Stimulated activated CD4-positive, alpha-beta T cell treated with anti-CD3 and anti-CD28 coated beads, Interleukin-12 subunit alpha, Interleukin-12 subunit beta, amount 100 ng/mL, for 4 hours (primary cell): Measurements from ENCODE around the gene OR2V1.
"Not testable (repeated sequence)": the region's sequence is repeated elsewhere in the genome, so short reads cannot be mapped to it uniquely, and the experiment has no call there.

Source experiments
- DNase-seq: peaks from one replicate; pipeline ENCODE4 v3.0.0-alpha.2; 2020

OR2V1 gene

GRCh38 chr5:181130832-181131496, at the start of gene OR2V1:
OR2V1 (minus strand) TSS chr5:181131169; CDS start chr5:181125304, 5,865 bp downstream.
- no peak for DNase-seq

- DNase-seq, result not testable (repeated sequence)
Measured at GRCh38 chr5:181177559-181177958, 46.6 kb upstream of the OR2V1 start.

GRCh38 chr5:181176254-181176952, 45.4 kb upstream of the OR2V1 start:
- DNase-seq, result no peak

- peak; percentile 76 for DNase-seq
Measured at GRCh38 chr5:181173420-181174342, 42.7 kb upstream of the OR2V1 start.

- DNase-seq, result no peak
Measured at GRCh38 chr5:181173027-181173419, 42.1 kb upstream of the OR2V1 start.

- no peak for DNase-seq
Measured at GRCh38 chr5:181171782-181172181, 40.8 kb upstream of the OR2V1 start.

GRCh38 chr5:181170996-181171395, 40.0 kb upstream of the OR2V1 start:
- DNase-seq, result no peak

- DNase-seq, result no peak
Measured at GRCh38 chr5:181170237-181170825, 39.4 kb upstream of the OR2V1 start.

- DNase-seq, result peak; percentile 86
Measured at GRCh38 chr5:181169459-181170236, 38.7 kb upstream of the OR2V1 start.

GRCh38 chr5:181168595-181169118, 37.7 kb upstream of the OR2V1 start:
- DNase-seq, result no peak

GRCh38 chr5:181167814-181168488, 37.0 kb upstream of the OR2V1 start:
- DNase-seq, result no peak

- DNase-seq, result no peak
Measured at GRCh38 chr5:181166812-181167733, 36.1 kb upstream of the OR2V1 start.

GRCh38 chr5:181164076-181164952, 33.3 kb upstream of the OR2V1 start:
- DNase-seq, result peak; percentile 59

- DNase-seq, result no peak
Measured at GRCh38 chr5:181163487-181164075, 32.6 kb upstream of the OR2V1 start.

GRCh38 chr5:181161534-181162175, 30.7 kb upstream of the OR2V1 start:
- DNase-seq, result no peak

GRCh38 chr5:181160755-181161533, 30.0 kb upstream of the OR2V1 start:
- peak; percentile 42 for DNase-seq

GRCh38 chr5:181160152-181160754, 29.3 kb upstream of the OR2V1 start:
- DNase-seq, result peak; percentile 76
